Measurements from ENCODE around the gene SLC4A11. TPM values are rescaled to one million over a fixed set of nuclear protein-coding genes. Genes with fewer than 3 reads are reported as not detected.
A peak's percentile ranks its signal among the peaks of the same experiment; 100 is the strongest.

The SLC4A11 gene
- total RNA-seq, 1 experiment from 2014 or later, result 26.8 TPM

- ATAC-seq (peak; percentile 9), DNase-seq (no peak)
- TSS peak; percentile 49 for BruUV-seq (replicated peaks)
- TF ChIP-seq EZH2phosphoT487 (IDR thresholded peaks at IDR 0.05; ENCODE audit: borderline replicate concordance, low read length) (no peak), CTCF (conservative IDR thresholded peaks at IDR 0.05; ENCODE audit: low read depth, low read length) (no peak), EZH2 (IDR thresholded peaks at IDR 0.05; ENCODE audit: low read length, unreplicated experiment) (no peak)
- Histone ChIP-seq H3K4me1 (ENCODE audit: insufficient read depth, low read length) (peaks cover 14% of the 10 kb centered on the region; the same call in 1 of the 2 replicates), H2AFZ (ENCODE audit: low read length) (peak overlapping the region; percentile 92), H3K9ac (ENCODE audit: low read length) (peak overlapping the region; percentile 90), H3K4me3 (ENCODE audit: low read length) (peak overlapping the region; percentile 89), H3K27me3 (ENCODE audit: low read length) (no peaks in the 10 kb centered on the region), H3K79me2 (ENCODE audit: low read length) (peaks cover 49% of the 10 kb centered on the region), H3K9me2 (replicated peaks; ENCODE audit: low read length) (no peaks in the 10 kb centered on the region), H3F3A (ENCODE audit: low read length, unreplicated experiment) (no peaks in the 10 kb centered on the region), H3K9me3 (ENCODE audit: low read length) (no peaks in the 10 kb centered on the region), H4K20me1 (ENCODE audit: low read length) (no peaks in the 10 kb centered on the region), H3K4me2 (ENCODE audit: low read length) (peak overlapping the region; percentile 83), H3K36me3 (ENCODE audit: low read depth, low read length) (peaks cover 4% of the 10 kb centered on the region; the same call in 1 of the 2 replicates), H3K27ac (ENCODE audit: low read length) (peak overlapping the region; percentile 55)
- CTCF ChIA-PET, result interaction anchor here (1.1 kb wide), 1 partner anchor 155 kb away, joined by 3 read pairs; no protein-coding TSS in a partner anchor
- intact Hi-C loops (cut with micrococcal nuclease), result no loop called here
- POLR2A ChIA-PET (ENCODE audit: unreplicated experiment), result no interaction called here
Observed at GRCh38 chr20:3208786-3209256, 30.2 kb downstream of the SLC4A11 start.

GRCh38 chr20:3204124-3204794, 34.7 kb downstream of the SLC4A11 start, which contains the start of gene DDRGK1:
Gene DDRGK1, minus strand, starts transcription at chr20:3204682. Its CDS starts 55 bp downstream, at chr20:3204627.
- Histone ChIP-seq H3K4me2 (ENCODE audit: low read length) (peak within 1 kb of the TSS; percentile 96), H3K36me3 (ENCODE audit: low read depth, low read length) (peaks cover 21% of the 10 kb centered on the region), H3F3A (ENCODE audit: low read length, unreplicated experiment) (no peaks in the 10 kb centered on the region), H3K9ac (ENCODE audit: low read length) (peak within 1 kb of the TSS; percentile 89), H4K20me1 (ENCODE audit: low read length) (no peaks in the 10 kb centered on the region), H3K79me2 (ENCODE audit: low read length) (peaks cover 24% of the 10 kb centered on the region), H2AFZ (ENCODE audit: low read length) (peak within 1 kb of the TSS; percentile 90), H3K9me3 (ENCODE audit: low read length) (no peaks in the 10 kb centered on the region), H3K27ac (ENCODE audit: low read length) (peak within 1 kb of the TSS; percentile 60), H3K4me3 (ENCODE audit: low read length) (peak within 1 kb of the TSS; percentile 84), H3K9me2 (replicated peaks; ENCODE audit: low read length) (no peaks in the 10 kb centered on the region), H3K4me1 (ENCODE audit: insufficient read depth, low read length) (peaks cover 14% of the 10 kb centered on the region), H3K27me3 (ENCODE audit: low read length) (no peaks in the 10 kb centered on the region)
- POLR2A ChIA-PET (ENCODE audit: unreplicated experiment), result interaction anchor here (0.6 to 0.7 kb wide), 2 partner anchors 10 to 633 kb away, joined by 4 to 12 read pairs; no protein-coding TSS in a partner anchor
- CTCF ChIA-PET, result interaction anchor here (0.5 kb wide), 1 partner anchor 16 kb away, joined by 4 read pairs; no protein-coding TSS in a partner anchor
- TSS peak; percentile 45 for BruUV-seq (replicated peaks)
- ATAC-seq (peak; percentile 82), DNase-seq (peak; percentile 91)
- intact Hi-C loops (cut with micrococcal nuclease), result loop anchor here (1.0 kb wide), 1 partner anchor 31 kb away; the partner anchor contains the start of gene LZTS3
- no peak for TF ChIP-seq CTCF (conservative IDR thresholded peaks at IDR 0.05; ENCODE audit: low read depth, low read length)
- no peak for TF ChIP-seq EZH2 (IDR thresholded peaks at IDR 0.05; ENCODE audit: low read length, unreplicated experiment)
- no peak for TF ChIP-seq EZH2phosphoT487 (IDR thresholded peaks at IDR 0.05; ENCODE audit: borderline replicate concordance, low read length)
